ENCODE results near the gene PRSS3. TPM values are rescaled to one million over a fixed set of nuclear protein-coding genes. Genes with fewer than 3 reads are reported as not detected.
"Not testable (repeated sequence)": the region's sequence is repeated elsewhere in the genome, so short reads cannot be mapped to it uniquely, and the experiment has no call there.

Gene PRSS3
- total and polyA plus RNA-seq, 4 experiments from 2014 or later: not detected

DNA sequence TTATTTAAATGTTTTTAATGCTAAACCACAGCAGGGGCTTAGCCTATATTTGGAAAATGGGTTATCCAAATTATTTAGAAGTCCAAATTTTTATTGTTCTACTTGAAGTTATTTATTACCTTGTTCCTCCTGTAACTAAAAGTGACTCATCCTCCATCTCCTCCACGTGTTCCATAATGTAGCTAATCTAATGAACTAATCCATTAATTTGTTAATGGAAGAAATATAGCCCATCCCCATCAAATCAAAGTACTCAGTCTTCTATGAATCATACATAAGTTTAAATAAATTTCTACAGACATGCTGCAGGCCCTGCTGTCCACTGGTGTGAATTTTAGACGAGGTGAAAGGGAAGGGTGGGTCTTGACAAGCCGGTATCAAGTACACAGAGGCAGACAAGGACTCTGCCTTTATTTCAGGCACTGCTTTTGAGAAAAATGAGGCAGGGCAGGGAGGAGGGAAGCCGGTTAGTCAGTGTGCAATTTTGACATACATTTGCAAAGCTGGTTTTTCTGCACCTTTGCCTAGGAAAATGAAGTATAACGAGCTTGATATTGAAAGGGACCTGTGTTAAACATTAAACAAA, 21.2 kb upstream of the PRSS3 start:
- H3K9me3 Mint-ChIP-seq; H3K27ac Mint-ChIP-seq; H3K27me3 Mint-ChIP-seq; H3K27me3 ChIP-seq (ENCODE audit: insufficient read depth, low read length); H3K36me3 ChIP-seq (ENCODE audit: insufficient read depth, low read length); CTCF ChIA-PET (ENCODE audit: partially characterized antibody); intact Hi-C loops (cut with micrococcal nuclease); H3K4me1 ChIP-seq (ENCODE audit: insufficient read depth, low read length); H3K36me3 Mint-ChIP-seq; H3K4me3 Mint-ChIP-seq; H3K9me3 ChIP-seq (ENCODE audit: control insufficient read depth in 1 of 2, low read length in 2 of 2); DNase-seq; H3K27ac ChIP-seq (ENCODE audit: low read depth, low read length); POLR2A ChIA-PET (ENCODE audit: partially characterized antibody); H3K4me3 ChIP-seq (ENCODE audit: low read length in 2 of 2): not testable (repeated sequence)
- H3K4me1 Mint-ChIP-seq: peaks cover 6 to 14% (median 8%) of the 10 kb centered on the region in 4 donors

- Histone ChIP-seq H3K27ac (ENCODE audit: low read depth, low read length) (no peak overlapping the region), H3K4me1 (ENCODE audit: insufficient read depth, low read length) (no peaks in the 10 kb centered on the region), H3K36me3 (ENCODE audit: insufficient read depth, low read length) (no peaks in the 10 kb centered on the region), H3K27me3 (ENCODE audit: insufficient read depth, low read length) (no peaks in the 10 kb centered on the region), H3K9me3 (ENCODE audit: control insufficient read depth in 1 of 2, low read length in 2 of 2) (no peaks in the 10 kb centered on the region), H3K4me3 (ENCODE audit: low read length in 2 of 2) (no peak overlapping the region)
- Mint-ChIP-seq H3K9me3 (peaks cover 0 to 3% (median 0%) of the 10 kb centered on the region in 8 donors), H3K27me3 (peaks cover 10% of the 10 kb centered on the region in 2 donors), H3K36me3 (no peaks in the 10 kb centered on the region), H3K4me1 (peaks cover 0 to 5% (median under 1%) of the 10 kb centered on the region in 4 donors), H3K4me3 (no peak overlapping the region), H3K27ac (no peak overlapping the region)
- POLR2A ChIA-PET (ENCODE audit: partially characterized antibody): no interaction called here
- DNase-seq: no peak
- intact Hi-C loops (cut with micrococcal nuclease): no loop called here
- CTCF ChIA-PET (ENCODE audit: partially characterized antibody): interaction anchor here (1.0 kb wide), 1 partner anchor 15 kb away, joined by 3 read pairs; no protein-coding TSS in a partner anchor
Observed at GRCh38 chr9:33776578-33776977, 18.8 kb upstream of the PRSS3 start.

DNA sequence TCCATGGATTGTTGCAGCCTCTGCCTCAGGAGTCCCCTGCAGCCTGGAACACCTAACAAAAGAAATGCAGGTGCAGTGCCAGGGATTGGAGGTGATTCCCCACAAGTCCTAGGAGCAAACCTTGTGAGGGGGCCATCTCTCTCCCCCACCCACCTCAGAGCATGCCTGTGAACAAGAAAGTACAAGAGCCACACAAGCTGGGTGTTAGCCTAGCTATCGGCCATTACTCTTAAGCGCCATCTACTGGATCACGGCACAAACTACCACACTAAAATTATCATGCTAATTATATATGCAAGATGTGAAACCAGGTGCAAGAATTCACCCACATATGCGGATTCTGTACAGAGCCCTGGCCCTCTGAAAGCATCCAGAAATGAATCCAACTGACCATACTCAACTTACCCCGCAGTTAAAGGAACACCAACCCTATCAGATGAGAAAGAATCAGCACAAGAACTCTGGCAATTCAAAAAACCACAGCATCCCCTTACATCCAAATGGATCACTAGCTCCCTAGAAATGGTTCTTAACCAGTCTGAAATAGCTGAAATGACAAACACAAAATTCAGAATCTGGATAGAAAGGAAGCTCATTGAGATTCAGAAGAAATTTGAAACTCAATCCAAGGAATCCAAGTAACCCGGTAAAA, 16.5 kb upstream of the PRSS3 start:
- DNase-seq: peak; percentile 47 to 61 (median 53)
- ChIA-PET POLR2A (ENCODE audit: partially characterized antibody) (no interaction called here), CTCF (ENCODE audit: partially characterized antibody) (interaction anchor here (0.6 to 2.3 kb wide), 22 partner anchors 9 to 177 kb away, joined by 3 to 20 read pairs (median 3); no protein-coding TSS in a partner anchor)
- H3K9me3 Mint-ChIP-seq: peaks cover 0 to 3% (median 0%) of the 10 kb centered on the region in 8 donors
- H3K4me1 Mint-ChIP-seq: peaks cover 0 to 5% (median under 1%) of the 10 kb centered on the region in 4 donors
- peaks cover 6 to 10% of the 10 kb centered on the region in 2 donors for H3K27me3 Mint-ChIP-seq
- Histone ChIP-seq H3K27ac (ENCODE audit: low read depth, low read length) (no peak overlapping the region), H3K9me3 (ENCODE audit: control insufficient read depth in 1 of 2, low read length in 2 of 2) (no peaks in the 10 kb centered on the region), H3K4me1 (ENCODE audit: insufficient read depth, low read length) (no peaks in the 10 kb centered on the region), H3K27me3 (ENCODE audit: insufficient read depth, low read length) (no peaks in the 10 kb centered on the region), H3K36me3 (ENCODE audit: insufficient read depth, low read length) (no peaks in the 10 kb centered on the region), H3K4me3 (ENCODE audit: low read length in 2 of 2) (no peak overlapping the region)
- no peak overlapping the region for H3K27ac Mint-ChIP-seq
- no peaks in the 10 kb centered on the region for H3K36me3 Mint-ChIP-seq
- no peak overlapping the region for H3K4me3 Mint-ChIP-seq
- intact Hi-C loops (cut with micrococcal nuclease): loop anchor here (1.0 kb wide), 1 partner anchor 155 kb away; no protein-coding TSS in a partner anchor

GRCh38 chr9:33780276-33780675, 15.1 kb upstream of the PRSS3 start:
- Histone ChIP-seq H3K36me3 (ENCODE audit: insufficient read depth, low read length) (no peaks in the 10 kb centered on the region), H3K4me1 (ENCODE audit: insufficient read depth, low read length) (no peaks in the 10 kb centered on the region), H3K9me3 (ENCODE audit: control insufficient read depth in 1 of 2, low read length in 2 of 2) (no peaks in the 10 kb centered on the region), H3K27me3 (ENCODE audit: insufficient read depth, low read length) (no peaks in the 10 kb centered on the region), H3K4me3 (ENCODE audit: low read length in 2 of 2) (no peak overlapping the region), H3K27ac (ENCODE audit: low read depth, low read length) (no peak overlapping the region)
- H3K9me3 Mint-ChIP-seq: peaks cover 0 to 3% (median 0%) of the 10 kb centered on the region in 8 donors
- CTCF ChIA-PET (ENCODE audit: partially characterized antibody): interaction anchor here (0.6 kb wide), 1 partner anchor 9 kb away, joined by 4 read pairs; no protein-coding TSS in a partner anchor
- H3K36me3 Mint-ChIP-seq: no peaks in the 10 kb centered on the region
- H3K27me3 Mint-ChIP-seq: peaks cover 6 to 15% of the 10 kb centered on the region in 2 donors
- H3K4me1 Mint-ChIP-seq: peaks cover 0 to 5% (median under 1%) of the 10 kb centered on the region in 4 donors
- no peak overlapping the region for H3K4me3 Mint-ChIP-seq
- intact Hi-C loops (cut with micrococcal nuclease): no loop called here
- H3K27ac Mint-ChIP-seq: no peak overlapping the region
- POLR2A ChIA-PET (ENCODE audit: partially characterized antibody): no interaction called here
- DNase-seq: no peak

DNA sequence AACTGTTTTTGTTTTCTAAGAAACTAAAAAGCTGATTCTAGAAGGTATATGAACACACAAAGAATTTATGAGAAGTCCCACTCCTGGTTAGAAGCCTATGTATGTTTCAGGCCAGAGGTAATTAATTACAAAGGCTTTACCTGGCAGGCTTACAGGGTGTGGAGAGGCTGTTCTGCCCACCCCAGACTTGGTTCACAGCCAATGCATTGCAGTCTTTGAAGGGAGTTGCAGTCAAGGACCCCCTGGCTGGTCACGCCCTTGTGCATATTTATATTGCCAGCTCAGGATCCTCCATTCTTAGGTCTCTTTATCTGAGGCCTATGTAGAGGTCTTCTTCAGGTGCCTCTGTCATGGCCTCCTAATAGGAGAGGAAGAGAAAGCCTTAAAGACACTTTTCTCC, 13.6 kb upstream of the PRSS3 start:
- Mint-ChIP-seq H3K36me3 (no peaks in the 10 kb centered on the region), H3K4me3 (no peak overlapping the region), H3K27me3 (peaks cover 11 to 26% of the 10 kb centered on the region in 2 donors), H3K4me1 (peaks cover 0 to 5% (median under 1%) of the 10 kb centered on the region in 4 donors), H3K27ac (no peak overlapping the region), H3K9me3 (peaks cover 0 to 3% (median 0%) of the 10 kb centered on the region in 8 donors)
- no peaks in the 10 kb centered on the region for H3K27me3 ChIP-seq (ENCODE audit: insufficient read depth, low read length)
- no peak overlapping the region for H3K4me3 ChIP-seq (ENCODE audit: low read length in 2 of 2)
- H3K27ac ChIP-seq (ENCODE audit: low read depth, low read length): no peak overlapping the region
- H3K4me1 ChIP-seq (ENCODE audit: insufficient read depth, low read length): no peaks in the 10 kb centered on the region
- no peaks in the 10 kb centered on the region for H3K9me3 ChIP-seq (ENCODE audit: control insufficient read depth in 1 of 2, low read length in 2 of 2)
- CTCF ChIA-PET (ENCODE audit: partially characterized antibody): interaction anchor here (0.9 kb wide), 1 partner anchor 15 kb away, joined by 3 read pairs; no protein-coding TSS in a partner anchor
- POLR2A ChIA-PET (ENCODE audit: partially characterized antibody): no interaction called here
- DNase-seq: no peak
- intact Hi-C loops (cut with micrococcal nuclease): no loop called here
- no peaks in the 10 kb centered on the region for H3K36me3 ChIP-seq (ENCODE audit: insufficient read depth, low read length)

GRCh38 chr9:33782395-33783152, 12.8 kb upstream of the PRSS3 start:
- H3K36me3 Mint-ChIP-seq: no peaks in the 10 kb centered on the region
- no peak overlapping the region for H3K4me3 ChIP-seq (ENCODE audit: low read length in 2 of 2)
- H3K27ac Mint-ChIP-seq: no peak overlapping the region
- no peak overlapping the region for H3K27ac ChIP-seq (ENCODE audit: low read depth, low read length)
- no peaks in the 10 kb centered on the region for H3K9me3 ChIP-seq (ENCODE audit: control insufficient read depth in 1 of 2, low read length in 2 of 2)
- CTCF ChIA-PET (ENCODE audit: partially characterized antibody): no interaction called here
- H3K4me1 ChIP-seq (ENCODE audit: insufficient read depth, low read length): no peaks in the 10 kb centered on the region
- H3K4me1 Mint-ChIP-seq: peaks cover 0 to 5% (median under 1%) of the 10 kb centered on the region in 4 donors
- peaks cover 0 to 3% (median 0%) of the 10 kb centered on the region in 8 donors for H3K9me3 Mint-ChIP-seq
- POLR2A ChIA-PET (ENCODE audit: partially characterized antibody): no interaction called here
- no peaks in the 10 kb centered on the region for H3K27me3 ChIP-seq (ENCODE audit: insufficient read depth, low read length)
- H3K27me3 Mint-ChIP-seq: peaks cover 14 to 27% of the 10 kb centered on the region in 2 donors
- intact Hi-C loops (cut with micrococcal nuclease): no loop called here
- no peaks in the 10 kb centered on the region for H3K36me3 ChIP-seq (ENCODE audit: insufficient read depth, low read length)
- no peak for DNase-seq
- H3K4me3 Mint-ChIP-seq: no peak overlapping the region

DNA sequence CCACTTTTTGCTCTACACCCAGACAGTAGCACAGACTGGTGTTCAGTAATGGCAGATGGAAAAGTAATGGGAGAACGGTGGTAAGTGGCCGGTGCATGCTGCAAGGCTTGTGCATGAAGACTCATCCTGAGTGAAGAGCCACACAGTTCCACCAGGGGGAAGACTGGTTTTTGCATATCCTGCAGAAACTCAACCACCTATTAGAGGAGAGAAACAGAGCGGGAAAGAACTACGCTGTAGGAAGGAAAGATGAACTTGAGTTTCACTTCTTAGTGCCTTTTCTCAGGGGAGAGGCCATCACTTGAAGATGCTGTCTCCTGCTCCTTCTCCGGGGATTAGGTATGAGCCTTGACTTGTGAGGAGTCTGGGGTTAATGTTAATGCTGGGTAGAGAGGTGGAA, 9.4 kb upstream of the PRSS3 start:
- no peak for DNase-seq
- Mint-ChIP-seq H3K9me3 (peaks cover 0 to 3% (median 0%) of the 10 kb centered on the region in 8 donors), H3K4me1 (no peaks in the 10 kb centered on the region), H3K27me3 (peaks cover 15 to 18% of the 10 kb centered on the region in 2 donors), H3K4me3 (no peak overlapping the region), H3K27ac (no peak overlapping the region), H3K36me3 (no peaks in the 10 kb centered on the region)
- Histone ChIP-seq H3K4me1 (ENCODE audit: insufficient read depth, low read length) (no peaks in the 10 kb centered on the region), H3K27ac (ENCODE audit: low read depth, low read length) (no peak overlapping the region), H3K4me3 (ENCODE audit: low read length in 2 of 2) (no peak overlapping the region), H3K9me3 (ENCODE audit: control insufficient read depth in 1 of 2, low read length in 2 of 2) (no peaks in the 10 kb centered on the region), H3K36me3 (ENCODE audit: insufficient read depth, low read length) (no peaks in the 10 kb centered on the region), H3K27me3 (ENCODE audit: insufficient read depth, low read length) (no peaks in the 10 kb centered on the region)
- intact Hi-C loops (cut with micrococcal nuclease): no loop called here
- ChIA-PET CTCF (ENCODE audit: partially characterized antibody) (no interaction called here), POLR2A (ENCODE audit: partially characterized antibody) (no interaction called here)
